Suprapubic skin (tissue), 4 donors: Measurements from ENCODE around the gene NADSYN1. TPM values are rescaled to one million over a fixed set of nuclear protein-coding genes. Genes with fewer than 3 reads are reported as not detected.

Experiments used
- DNase-seq, 2 donors: peaks; one replicate each; pipeline ENCODE4 v3.0.0-alpha.2; 2019; ENCODE audit warnings: low spot score in 2 of 2
- H3K27ac ChIP-seq: fragments of 200-600 bp; sonication (generic); one replicate; pipeline ENCODE4 v1.5.1; 2019
- H3K27me3 ChIP-seq: fragments of 200-600 bp; sonication (generic); one replicate; pipeline ENCODE4 v1.5.1; 2019
- H3K36me3 ChIP-seq: fragments of 200-600 bp; sonication (generic); one replicate; pipeline ENCODE4 v1.5.1; 2019
- H3K4me1 ChIP-seq: fragments of 200-600 bp; sonication (generic); one replicate; pipeline ENCODE4 v1.5.1; 2019
- H3K4me3 ChIP-seq: fragments of 200-600 bp; sonication (generic); one replicate; pipeline ENCODE4 v1.5.1; 2019; ENCODE audit warnings: mild to moderate bottlenecking
- H3K9me3 ChIP-seq: fragments of 200-600 bp; sonication (generic); one replicate; pipeline ENCODE4 v1.5.1; 2019
- EP300 ChIP-seq: sonication (generic); formaldehyde crosslinking; IDR thresholded peaks from one replicate; pipeline ENCODE4 v1.6.1; 2017; ENCODE audit warnings: antibody characterized with exemption
- POLR2A ChIP-seq, 2 donors: fragments of 450-650 bp; IDR thresholded peaks; one replicate each; pipeline ENCODE4 v1.6.1; 2017; ENCODE audit warnings: antibody characterized with exemption in 2 of 2, mild to moderate bottlenecking in 2 of 2, moderate library complexity in 2 of 2
- POLR2AphosphoS5 ChIP-seq, 3 donors: sonication (generic); formaldehyde crosslinking; IDR thresholded peaks; one replicate each; pipeline ENCODE4 v1.6.1; 2017; ENCODE audit warnings: antibody characterized with exemption in 3 of 3
- WGBS: methylation state at CpG from one replicate; pipeline ENCODE4 v1.1.5; 2018; 5-methylcytosine and 5-hydroxymethylcytosine counted together
- total RNA-seq, 4 donors: library from RNA; depleted of rRNA; stranded (reverse); fragments of >200 nt; gene quantifications; one replicate each; pipeline ENCODE4 v1.1.0, GENCODE V29; 2016
- TF ChIP-seq, protein P1 (sequence below), 2 donors: fragments of 200-600 bp in 1 of 2; fragments of 450-650 bp in 1 of 2; sonication (generic) in 1 of 2; IDR thresholded peaks; one replicate each; pipeline ENCODE4 v1.5.1; 2016 to 2019; ENCODE audit warnings: antibody characterized with exemption in 2 of 2, mild to moderate bottlenecking in 1 of 2, moderate library complexity in 1 of 2

The NADSYN1 gene
- total RNA-seq, 4 donors from 2014 or later, result 51.5 to 120 (median 61.3) TPM

DNA sequence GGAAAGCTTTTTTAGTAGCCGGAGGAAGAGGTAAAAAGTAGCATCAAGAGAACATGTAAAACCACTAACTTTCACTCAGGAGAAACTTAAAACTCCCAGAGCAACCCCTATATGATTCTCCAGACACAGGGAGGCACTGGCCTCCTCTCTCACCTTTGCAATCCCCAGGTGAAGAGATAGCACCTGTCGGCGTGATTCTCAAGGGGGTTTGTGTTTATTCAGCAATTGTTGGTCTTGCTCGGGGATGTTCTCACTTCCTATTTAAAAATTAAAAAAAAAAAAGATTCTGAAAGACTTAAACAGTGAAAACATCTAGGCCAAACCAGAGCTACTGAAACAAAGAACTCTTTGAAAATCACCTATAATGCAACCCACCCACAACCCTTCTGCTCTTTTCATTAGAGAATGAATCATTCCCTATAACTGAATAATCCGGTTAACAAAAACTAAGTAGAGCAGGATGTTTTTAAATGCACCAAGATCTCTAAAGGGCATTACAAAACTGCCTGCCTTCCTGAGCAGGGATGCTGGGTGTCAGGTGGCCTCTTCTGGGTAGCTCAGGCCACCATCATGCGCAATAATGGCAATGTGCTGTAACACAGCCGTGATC, 29.7 kb upstream of the NADSYN1 start:
- no peak for DNase-seq
- no peak for TF ChIP-seq EP300
- TF ChIP-seq POLR2AphosphoS5 (IDR thresholded peaks at IDR 0.05), result no peak
- no peak for TF ChIP-seq POLR2A (IDR thresholded peaks at IDR 0.05)
- TF ChIP-seq, protein P1, sequence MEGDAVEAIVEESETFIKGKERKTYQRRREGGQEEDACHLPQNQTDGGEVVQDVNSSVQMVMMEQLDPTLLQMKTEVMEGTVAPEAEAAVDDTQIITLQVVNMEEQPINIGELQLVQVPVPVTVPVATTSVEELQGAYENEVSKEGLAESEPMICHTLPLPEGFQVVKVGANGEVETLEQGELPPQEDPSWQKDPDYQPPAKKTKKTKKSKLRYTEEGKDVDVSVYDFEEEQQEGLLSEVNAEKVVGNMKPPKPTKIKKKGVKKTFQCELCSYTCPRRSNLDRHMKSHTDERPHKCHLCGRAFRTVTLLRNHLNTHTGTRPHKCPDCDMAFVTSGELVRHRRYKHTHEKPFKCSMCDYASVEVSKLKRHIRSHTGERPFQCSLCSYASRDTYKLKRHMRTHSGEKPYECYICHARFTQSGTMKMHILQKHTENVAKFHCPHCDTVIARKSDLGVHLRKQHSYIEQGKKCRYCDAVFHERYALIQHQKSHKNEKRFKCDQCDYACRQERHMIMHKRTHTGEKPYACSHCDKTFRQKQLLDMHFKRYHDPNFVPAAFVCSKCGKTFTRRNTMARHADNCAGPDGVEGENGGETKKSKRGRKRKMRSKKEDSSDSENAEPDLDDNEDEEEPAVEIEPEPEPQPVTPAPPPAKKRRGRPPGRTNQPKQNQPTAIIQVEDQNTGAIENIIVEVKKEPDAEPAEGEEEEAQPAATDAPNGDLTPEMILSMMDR (IDR thresholded peaks at IDR 0.05), result no peak
- no peak overlapping the region for H3K27ac ChIP-seq
- H3K36me3 ChIP-seq, result no peaks in the 10 kb centered on the region
- no peak overlapping the region for H3K4me3 ChIP-seq
- peaks cover 36% of the 10 kb centered on the region for H3K27me3 ChIP-seq
- no peaks in the 10 kb centered on the region for H3K9me3 ChIP-seq
- H3K4me1 ChIP-seq, result peaks cover 3% of the 10 kb centered on the region
- WGBS, result 54% methylated on average over 7 of the region's 7 CpGs

DNA sequence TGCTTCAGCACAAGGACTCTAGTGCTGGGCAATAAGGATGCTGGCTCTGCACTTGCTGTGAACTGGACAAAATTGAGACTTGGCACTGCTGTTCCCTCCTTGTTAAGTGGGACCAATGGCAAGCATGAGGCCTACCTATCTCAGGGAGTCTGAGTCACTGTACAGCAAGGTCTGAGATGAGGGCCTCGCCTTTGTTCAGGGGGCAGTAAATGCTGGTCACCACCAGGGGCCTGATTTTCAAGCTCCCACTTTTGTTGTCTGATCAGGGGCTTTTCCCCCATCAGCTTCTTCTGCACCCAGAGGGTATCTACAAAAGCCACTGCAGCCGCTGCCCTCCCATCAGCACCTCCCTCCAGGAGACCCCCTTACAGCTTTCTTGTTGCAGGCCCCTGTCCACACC, 27.6 kb upstream of the NADSYN1 start:
- DNase-seq, result no peak
- no peaks in the 10 kb centered on the region for H3K9me3 ChIP-seq
- 88% methylated on average over 2 of the region's 2 CpGs for WGBS
- TF ChIP-seq, protein P1 (IDR thresholded peaks at IDR 0.05), result no peak
- TF ChIP-seq POLR2A (IDR thresholded peaks at IDR 0.05), result no peak
- TF ChIP-seq POLR2AphosphoS5 (IDR thresholded peaks at IDR 0.05), result no peak
- no peak for TF ChIP-seq EP300
- no peak overlapping the region for H3K4me3 ChIP-seq
- no peaks in the 10 kb centered on the region for H3K36me3 ChIP-seq
- H3K4me1 ChIP-seq, result peaks cover 16% of the 10 kb centered on the region
- H3K27ac ChIP-seq, result no peak overlapping the region
- H3K27me3 ChIP-seq, result peaks cover 34% of the 10 kb centered on the region

DNA sequence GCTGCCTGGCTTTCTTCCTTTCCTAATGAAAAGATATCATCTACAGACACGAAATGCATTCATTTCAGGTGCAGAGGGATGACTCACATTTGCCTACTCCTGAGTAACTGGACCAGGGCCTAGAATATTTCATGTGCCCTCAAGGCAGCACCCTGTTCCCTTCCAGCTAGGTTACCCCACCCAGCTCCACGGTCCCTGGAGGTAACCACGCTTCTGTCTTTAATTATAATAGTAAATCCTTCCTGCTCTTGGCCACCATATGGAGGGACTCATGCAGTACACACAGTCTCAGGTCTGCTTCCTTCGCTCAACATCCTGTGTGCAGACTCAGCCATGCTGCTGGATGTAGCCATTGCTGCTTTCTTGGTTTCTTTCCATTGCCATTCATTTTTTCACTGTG, 27.1 kb upstream of the NADSYN1 start:
- no peak for TF ChIP-seq POLR2AphosphoS5 (IDR thresholded peaks at IDR 0.05)
- TF ChIP-seq, protein P1 (IDR thresholded peaks at IDR 0.05), result no peak
- no peak for TF ChIP-seq POLR2A (IDR thresholded peaks at IDR 0.05)
- no peak for TF ChIP-seq EP300
- Histone ChIP-seq H3K36me3 (no peaks in the 10 kb centered on the region), H3K4me3 (no peak overlapping the region), H3K27me3 (peaks cover 30% of the 10 kb centered on the region), H3K27ac (no peak overlapping the region), H3K4me1 (peaks cover 16% of the 10 kb centered on the region), H3K9me3 (no peaks in the 10 kb centered on the region)
- DNase-seq, result no peak
- 27% methylated on average over 4 of the region's 4 CpGs for WGBS

DNA sequence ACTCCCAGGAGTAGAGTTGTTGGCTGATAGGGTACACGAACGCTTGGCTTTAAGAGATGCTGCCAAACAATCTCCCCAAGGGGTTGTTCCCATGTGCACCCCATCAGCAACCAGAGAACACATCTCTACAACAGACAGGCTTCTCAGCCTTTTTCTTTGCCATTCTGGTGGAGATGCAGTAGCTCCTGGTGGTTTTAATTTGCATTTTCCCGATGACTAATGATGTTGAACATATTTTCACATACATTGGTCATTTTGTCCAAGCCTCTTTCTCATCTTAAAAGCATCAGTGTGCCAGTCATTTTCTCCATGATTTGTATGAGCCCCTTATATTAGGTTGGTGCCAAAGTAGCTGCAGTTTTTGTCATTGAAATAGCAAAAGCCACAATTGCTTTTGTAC, 26.6 kb upstream of the NADSYN1 start:
- WGBS, result 39% methylated on average over 3 of the region's 3 CpGs

DNA sequence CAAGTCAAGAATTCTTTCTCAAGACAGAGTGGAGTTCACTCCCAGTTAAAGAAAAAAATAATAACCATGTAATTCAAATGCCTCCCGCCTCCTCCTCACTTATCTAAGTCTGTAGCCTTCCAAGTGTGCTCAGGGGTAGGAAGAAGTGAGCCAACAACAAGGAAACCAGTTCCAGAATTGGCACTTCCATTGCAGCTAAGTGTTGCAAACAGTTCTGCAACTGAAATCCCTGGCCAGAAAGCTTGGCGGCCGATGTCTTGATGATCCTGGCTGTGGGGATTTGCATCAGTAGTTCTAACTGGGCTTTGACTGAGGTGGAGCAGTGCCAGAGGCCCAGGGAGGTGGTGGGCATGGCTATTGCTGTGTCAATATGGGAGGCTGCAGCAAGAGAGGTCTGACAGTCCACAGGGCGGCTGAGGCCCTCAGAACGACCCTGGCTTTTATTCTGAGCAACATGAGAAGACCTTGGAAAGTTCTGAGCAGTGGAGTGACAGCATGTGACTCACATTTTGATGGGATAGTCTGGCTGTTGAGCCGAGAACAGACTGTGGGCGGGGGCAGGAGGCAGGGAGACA, 24.1 kb upstream of the NADSYN1 start:
- Histone ChIP-seq H3K36me3 (no peaks in the 10 kb centered on the region), H3K9me3 (no peaks in the 10 kb centered on the region), H3K4me1 (peaks cover 42% of the 10 kb centered on the region), H3K27ac (peak overlapping the region; percentile 23), H3K4me3 (no peak overlapping the region), H3K27me3 (peaks cover 6% of the 10 kb centered on the region)
- peak; percentile 73 to 83 for DNase-seq
- TF ChIP-seq, protein P1 (IDR thresholded peaks at IDR 0.05), result no peak
- no peak for TF ChIP-seq POLR2AphosphoS5 (IDR thresholded peaks at IDR 0.05)
- no peak for TF ChIP-seq POLR2A (IDR thresholded peaks at IDR 0.05)
- no peak for TF ChIP-seq EP300
- 35% methylated on average over 7 of the region's 7 CpGs for WGBS

More for the DNA sequence above, 26.6 kb upstream of the NADSYN1 start:
- no peak overlapping the region for H3K4me3 ChIP-seq
- H3K4me1 ChIP-seq, result peaks cover 19% of the 10 kb centered on the region
- no peak for DNase-seq
- peaks cover 24% of the 10 kb centered on the region for H3K27me3 ChIP-seq
- TF ChIP-seq, protein P1 (IDR thresholded peaks at IDR 0.05), result no peak
- TF ChIP-seq POLR2AphosphoS5 (IDR thresholded peaks at IDR 0.05) (no peak), POLR2A (IDR thresholded peaks at IDR 0.05) (no peak), EP300 (no peak)
- H3K36me3 ChIP-seq, result no peaks in the 10 kb centered on the region
- H3K27ac ChIP-seq, result no peak overlapping the region
- no peaks in the 10 kb centered on the region for H3K9me3 ChIP-seq
